GM13977 (cell line): ENCODE data around the gene TC2N.
"Not testable (repeated sequence)": the region's sequence is repeated elsewhere in the genome, so short reads cannot be mapped to it uniquely, and the experiment has no call there.

Source experiments
- DNase-seq: peaks from one replicate; pipeline ENCODE4 v3.0.0; 2012; ENCODE audit warnings: low spot score
- in situ Hi-C: fragments of 300-500 bp; cut with MboI; formaldehyde crosslinking; loops from one replicate; pipeline ENCODE4 v1.12.0; 2022; ENCODE audit warnings: low sequenced_read_pairs, low pct_unique_long_range_greater_than_20kb, mixed read lengths, inconsistent platforms; ENCODE audit not compliant: unreplicated experiment
- TF ChIP-seq, protein P1 (sequence below): IDR thresholded peaks from 2 replicates; pipeline ENCODE4 v1.5.1; 2012; ENCODE audit warnings: mild to moderate bottlenecking, control low read depth; ENCODE audit not compliant: insufficient read depth; ENCODE audit errors: extremely low read depth, missing control alignments

The TC2N gene

GRCh38 chr14:91898372-91898771, 31.0 kb upstream of the TC2N start:
- TF ChIP-seq, protein P1, sequence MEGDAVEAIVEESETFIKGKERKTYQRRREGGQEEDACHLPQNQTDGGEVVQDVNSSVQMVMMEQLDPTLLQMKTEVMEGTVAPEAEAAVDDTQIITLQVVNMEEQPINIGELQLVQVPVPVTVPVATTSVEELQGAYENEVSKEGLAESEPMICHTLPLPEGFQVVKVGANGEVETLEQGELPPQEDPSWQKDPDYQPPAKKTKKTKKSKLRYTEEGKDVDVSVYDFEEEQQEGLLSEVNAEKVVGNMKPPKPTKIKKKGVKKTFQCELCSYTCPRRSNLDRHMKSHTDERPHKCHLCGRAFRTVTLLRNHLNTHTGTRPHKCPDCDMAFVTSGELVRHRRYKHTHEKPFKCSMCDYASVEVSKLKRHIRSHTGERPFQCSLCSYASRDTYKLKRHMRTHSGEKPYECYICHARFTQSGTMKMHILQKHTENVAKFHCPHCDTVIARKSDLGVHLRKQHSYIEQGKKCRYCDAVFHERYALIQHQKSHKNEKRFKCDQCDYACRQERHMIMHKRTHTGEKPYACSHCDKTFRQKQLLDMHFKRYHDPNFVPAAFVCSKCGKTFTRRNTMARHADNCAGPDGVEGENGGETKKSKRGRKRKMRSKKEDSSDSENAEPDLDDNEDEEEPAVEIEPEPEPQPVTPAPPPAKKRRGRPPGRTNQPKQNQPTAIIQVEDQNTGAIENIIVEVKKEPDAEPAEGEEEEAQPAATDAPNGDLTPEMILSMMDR, result no peak
- DNase-seq, result no peak
- in situ Hi-C loops, result no loop called here

DNA sequence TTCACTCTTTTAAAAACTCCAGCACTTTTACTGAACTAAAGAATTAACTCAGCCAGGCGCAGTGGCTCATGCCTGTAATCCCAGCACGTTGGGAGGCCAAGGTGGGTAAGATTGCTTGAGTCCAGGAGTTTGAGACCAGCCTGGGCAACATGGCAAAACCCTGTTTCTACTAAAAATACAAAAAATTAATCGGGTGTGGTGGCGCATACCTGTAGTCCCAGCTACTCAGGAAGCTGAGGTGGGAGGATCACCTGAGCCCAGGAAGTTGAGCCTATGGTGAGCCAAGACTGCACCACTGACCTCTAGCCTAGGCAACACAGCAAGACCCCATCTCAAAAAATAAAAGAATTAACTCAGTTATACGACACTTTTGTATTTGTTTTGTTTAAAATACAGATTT, 30.4 kb upstream of the TC2N start:
- in situ Hi-C loops, DNase-seq: not testable (repeated sequence)

DNA sequence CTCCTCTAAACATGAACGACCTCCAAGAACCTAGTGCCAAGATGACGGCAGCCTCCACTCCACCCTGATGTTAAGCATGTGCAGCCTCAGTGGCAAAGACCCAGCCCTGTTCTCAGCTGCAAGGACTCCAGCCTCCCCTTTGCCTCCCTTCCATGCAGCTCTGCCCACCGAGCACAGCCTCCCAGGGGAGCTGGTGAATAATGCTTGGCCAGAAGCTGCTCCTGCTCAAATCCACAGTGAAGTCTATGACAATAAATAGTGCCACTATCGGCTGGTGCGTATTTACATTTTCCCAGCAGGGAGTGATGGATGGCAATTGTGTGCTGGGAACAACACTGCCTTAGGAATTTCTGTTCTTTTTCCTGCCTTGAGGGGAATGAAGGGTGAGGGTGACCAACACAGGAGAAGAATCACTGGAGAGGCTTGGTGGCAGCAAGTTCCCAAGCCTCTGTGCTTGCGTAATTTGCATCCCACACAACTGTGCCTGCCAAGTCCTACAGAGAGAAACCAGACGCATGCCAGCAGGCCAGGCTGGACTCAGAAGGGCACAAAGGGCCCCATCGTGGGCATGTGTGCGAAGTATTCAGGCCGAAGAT, 29.9 kb upstream of the TC2N start:
- in situ Hi-C loops, result no loop called here
- TF ChIP-seq, protein P1, result no peak
- DNase-seq, result no peak

- in situ Hi-C loops, result no loop called here
- DNase-seq, result no peak
- TF ChIP-seq, protein P1, result no peak
These were observed 29.1 kb upstream of the TC2N start for GRCh38 chr14:91896419-91896818.

DNA sequence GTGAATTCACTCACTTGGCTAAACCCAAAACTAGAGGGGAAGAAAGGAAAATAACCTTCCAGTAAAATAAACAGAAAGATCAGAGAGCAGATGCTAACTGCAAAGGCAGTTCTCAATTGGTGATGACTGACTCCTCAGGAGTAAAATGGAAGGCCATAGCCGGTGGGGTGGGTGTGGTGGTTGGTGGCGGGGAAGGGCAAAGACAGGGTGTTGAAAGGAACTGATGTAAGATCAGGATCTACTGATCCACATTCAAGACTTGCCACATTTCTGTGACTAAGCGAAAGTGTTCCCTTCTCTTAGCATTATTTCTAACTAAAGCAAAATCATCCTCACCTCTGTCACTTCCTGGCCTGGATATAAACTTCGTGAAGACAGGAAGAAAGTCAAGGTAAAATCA, 26.3 kb upstream of the TC2N start:
- no peak for DNase-seq
- in situ Hi-C loops, result no loop called here
- TF ChIP-seq, protein P1, result no peak

DNA sequence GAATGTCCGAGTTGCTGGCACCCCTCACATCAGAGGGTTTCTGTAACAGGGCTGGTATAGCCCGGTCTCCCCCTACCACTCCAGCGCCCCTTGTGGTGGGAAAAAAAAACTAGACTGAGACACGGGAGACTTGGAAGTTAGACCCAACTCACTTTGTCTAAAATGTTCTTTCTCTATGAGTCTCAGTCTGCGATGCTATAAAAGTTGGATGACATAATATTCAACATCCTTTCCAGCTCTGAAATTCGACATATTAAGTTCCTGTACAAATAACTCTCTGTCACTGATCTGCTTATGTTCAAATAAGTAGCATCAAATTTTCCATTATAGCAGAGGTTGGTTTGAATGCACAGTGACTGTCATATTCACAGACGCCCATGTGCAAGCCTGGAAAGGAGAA, 25.7 kb upstream of the TC2N start:
- in situ Hi-C loops, result no loop called here
- peak; percentile 50 for DNase-seq
- TF ChIP-seq, protein P1, result peak; percentile 59

GRCh38 chr14:91891721-91892220, 24.4 kb upstream of the TC2N start:
- no peak for DNase-seq
- in situ Hi-C loops, result no loop called here
- TF ChIP-seq, protein P1, result no peak
